Bone marrow (tissue), 2 donors: Measurements from ENCODE around the gene KLHL5.
"Not testable (repeated sequence)": the region's sequence is repeated elsewhere in the genome, so short reads cannot be mapped to it uniquely, and the experiment has no call there.

ENCODE experiments used
- DNase-seq, 2 donors: peaks; one replicate each; lab custom pipeline; 2025; lab: John Stamatoyannopoulos, UW

The KLHL5 gene

GRCh38 chr4:39102297-39102696, 40.3 kb downstream of the KLHL5 start:
- DNase-seq, result no peak

GRCh38 chr4:39103291-39103690, 41.3 kb downstream of the KLHL5 start:
- DNase-seq, result no peak

- DNase-seq, result no peak
Measured at GRCh38 chr4:39104255-39104654, 42.2 kb downstream of the KLHL5 start.

- DNase-seq, result no peak
Measured at GRCh38 chr4:39106011-39106410, 44.0 kb downstream of the KLHL5 start.

GRCh38 chr4:39114436-39114835, 52.4 kb downstream of the KLHL5 start:
- no peak for DNase-seq

- peak in 1 of 2 donors; percentile 70 for DNase-seq
Measured at GRCh38 chr4:39118034-39118658, 56.1 kb downstream of the KLHL5 start.

- no peak for DNase-seq
Measured at GRCh38 chr4:39120418-39120817, 58.4 kb downstream of the KLHL5 start.

- DNase-seq, result no peak
Measured at GRCh38 chr4:39124885-39125599, 63.0 kb downstream of the KLHL5 start.

GRCh38 chr4:39125600-39125985, 63.6 kb downstream of the KLHL5 start:
- no peak for DNase-seq

GRCh38 chr4:39126256-39127095, 64.4 kb downstream of the KLHL5 start:
- DNase-seq, result no peak

GRCh38 chr4:39133623-39134022, 71.6 kb downstream of the KLHL5 start:
- DNase-seq, result no peak

- no peak for DNase-seq
Measured at GRCh38 chr4:39134683-39135306, 72.8 kb downstream of the KLHL5 start.

- not testable (repeated sequence) for DNase-seq
Measured at GRCh38 chr4:39138227-39138626, 76.2 kb downstream of the KLHL5 start.

- DNase-seq, result no peak
Measured at GRCh38 chr4:39146211-39146610, 84.2 kb downstream of the KLHL5 start.

GRCh38 chr4:39154009-39154408, 92.0 kb downstream of the KLHL5 start:
- DNase-seq, result no peak

- DNase-seq, result no peak
Measured at GRCh38 chr4:39157520-39157919, 95.5 kb downstream of the KLHL5 start.

GRCh38 chr4:39166177-39166576, 104.1 kb downstream of the KLHL5 start:
- DNase-seq, result no peak

- DNase-seq, result no peak
Measured at GRCh38 chr4:39166669-39167068, 104.6 kb downstream of the KLHL5 start.

GRCh38 chr4:39169426-39169825, 107.4 kb downstream of the KLHL5 start:
- DNase-seq, result no peak

- no peak for DNase-seq
Measured at GRCh38 chr4:39170301-39170700, 108.3 kb downstream of the KLHL5 start.
